HG03103 (cell line): ENCODE measurements around the gene MROH2A.

Source experiments
- ATAC-seq: cut with Tn5 transposase; IDR thresholded peaks from one replicate; pipeline ENCODE4 v1.9.1; 2021; ENCODE audit warnings: low read depth; ENCODE audit not compliant: unreplicated experiment

Gene MROH2A

GRCh38 chr2:233817361-233817911 lies 39.3 kb downstream of the MROH2A start:
- ATAC-seq, result no peak

GRCh38 chr2:233817995-233818638 lies 40.0 kb downstream of the MROH2A start:
- ATAC-seq, result no peak

GRCh38 chr2:233818639-233819621 lies 40.8 kb downstream of the MROH2A start:
- ATAC-seq, result no peak

GRCh38 chr2:233819884-233820773 lies 42.0 kb downstream of the MROH2A start:
- no peak for ATAC-seq

- no peak for ATAC-seq
Observed at GRCh38 chr2:233820774-233821105, 42.6 kb downstream of the MROH2A start.

GRCh38 chr2:233821196-233821595 lies 43.1 kb downstream of the MROH2A start:
- no peak for ATAC-seq

GRCh38 chr2:233821709-233822100 lies 43.6 kb downstream of the MROH2A start:
- ATAC-seq, result no peak

- no peak for ATAC-seq
Observed at GRCh38 chr2:233822101-233822771, 44.1 kb downstream of the MROH2A start.

GRCh38 chr2:233822781-233823730 lies 44.9 kb downstream of the MROH2A start:
- ATAC-seq, result no peak

- no peak for ATAC-seq
Observed at GRCh38 chr2:233823731-233824121, 45.6 kb downstream of the MROH2A start.

GRCh38 chr2:233824373-233824772 lies 46.2 kb downstream of the MROH2A start:
- no peak for ATAC-seq

GRCh38 chr2:233828546-233829192 lies 50.5 kb downstream of the MROH2A start:
- no peak for ATAC-seq

GRCh38 chr2:233829193-233830110 lies 51.3 kb downstream of the MROH2A start:
- ATAC-seq, result no peak

GRCh38 chr2:233830111-233830802 lies 52.1 kb downstream of the MROH2A start:
- no peak for ATAC-seq

- ATAC-seq, result no peak
Observed at GRCh38 chr2:233831011-233831721, 53.0 kb downstream of the MROH2A start.

GRCh38 chr2:233831861-233832260 lies 53.7 kb downstream of the MROH2A start:
- ATAC-seq, result no peak
